Measurements from ENCODE around the gene KDM4B. TPM values are rescaled to one million over a fixed set of nuclear protein-coding genes. Genes with fewer than 3 reads are reported as not detected.

Gene KDM4B
- total RNA-seq, 1 experiment from 2014 or later, result 43.7 TPM

- H3K9ac ChIP-seq (ENCODE audit: extremely low read depth, insufficient read length, low read length), result no peak overlapping the region
- no peak overlapping the region for H2BK12ac ChIP-seq (ENCODE audit: insufficient read length, low read depth, low read length)
- no peaks in the 10 kb centered on the region for H3K9me3 ChIP-seq (ENCODE audit: control insufficient read depth, low read depth, low read length)
- no peak for TF ChIP-seq CTCF (conservative IDR thresholded peaks at IDR 0.05)
- Mint-ChIP-seq H3K4me3 (no peak overlapping the region), H3K9me3 (peaks cover 1 to 4% of the 10 kb centered on the region in 2 experiments; a peak in 3 of 5 replicates), H3K36me3 (ENCODE audit: insufficient read depth in 1 of 3, low read depth in 3 of 3) (peaks cover 2 to 13% (median 10%) of the 10 kb centered on the region in 3 experiments; a peak in 6 of 7 replicates), H3K27ac (peak overlapping the region in 2 of 3 experiments; percentile 32 to 52; a peak in 1 of 7 replicates), H3K27me3 (ENCODE audit: low read depth) (no peaks in the 10 kb centered on the region), H3K4me1 (no peaks in the 10 kb centered on the region; a peak in 1 of 4 replicates)
- peaks cover 5% of the 10 kb centered on the region for H3K79me1 ChIP-seq (ENCODE audit: insufficient read depth, low read depth, low read length, poor library complexity, severe bottlenecking)
- no peak overlapping the region for H3K27ac ChIP-seq (ENCODE audit: insufficient read length, low read depth, low read length)
- no peak overlapping the region; the same call in 1 of the 2 replicates for H3K4ac ChIP-seq (ENCODE audit: low read depth, low read length)
- H4K20me1 ChIP-seq (ENCODE audit: control insufficient read depth, insufficient read depth, insufficient read length), result no peaks in the 10 kb centered on the region
- no peak overlapping the region for H4K91ac ChIP-seq (ENCODE audit: insufficient read length, low read depth, low read length)
- H3T11ph ChIP-seq (ENCODE audit: low read length), result no peak overlapping the region
- H3K4me1 ChIP-seq (ENCODE audit: insufficient read depth, low read length), result no peaks in the 10 kb centered on the region
- no peak overlapping the region for H2AK5ac ChIP-seq (ENCODE audit: insufficient read length, low read length)
- H3K23ac ChIP-seq (ENCODE audit: insufficient read length, low read depth, low read length), result no peak overlapping the region
- H3K14ac ChIP-seq (ENCODE audit: insufficient read depth, low read length), result no peak overlapping the region; the same call in 1 of the 2 replicates
- no peak overlapping the region for H2BK15ac ChIP-seq (ENCODE audit: low read depth, low read length)
- no peaks in the 10 kb centered on the region for H3K27me3 ChIP-seq (ENCODE audit: insufficient read depth, low read length)
- peaks cover 4% of the 10 kb centered on the region; the same call in 1 of the 2 replicates for H3K79me2 ChIP-seq (ENCODE audit: insufficient read depth, low read length)
- H2AFZ ChIP-seq (ENCODE audit: low read length), result no peak overlapping the region
- no peak overlapping the region for H3K4me2 ChIP-seq (ENCODE audit: insufficient read depth, insufficient read length, low read length)
- H2BK120ac ChIP-seq (ENCODE audit: low read depth, low read length, poor library complexity, severe bottlenecking), result no peak overlapping the region
- no peak overlapping the region for H4K8ac ChIP-seq (replicated peaks; ENCODE audit: insufficient read length, low read depth, low read length)
- no peaks in the 10 kb centered on the region for H3K23me2 ChIP-seq (ENCODE audit: insufficient read length, low read depth, low read length, poor library complexity, severe bottlenecking)
- no peak overlapping the region for H2BK20ac ChIP-seq (ENCODE audit: low read depth, low read length, poor library complexity, severe bottlenecking)
- H3K56ac ChIP-seq (ENCODE audit: insufficient read length, low read depth, low read length), result no peak overlapping the region
- no peak for DNase-seq
- no peak overlapping the region for H3K18ac ChIP-seq (ENCODE audit: insufficient read length, low read depth, low read length)
- no peak overlapping the region for H2BK5ac ChIP-seq (ENCODE audit: insufficient read length, low read length)
- no CpG with 5 or more reads among the region's 25 CpGs for WGBS (ENCODE audit: extremely low coverage, insufficient read length, low lambda C conversion rate)
- no peak overlapping the region for H4K5ac ChIP-seq (ENCODE audit: insufficient read length, low read depth, low read length)
These were observed 44.0 kb downstream of the KDM4B start for GRCh38 chr19:5012688-5013457.
